NB4 (cell line): ENCODE measurements around the gene PPM1F.

Experiments used
- CTCF ChIP-seq: IDR thresholded peaks from one replicate; pipeline ENCODE4 v1.5.1; 2012; ENCODE audit warnings: low read depth, low read length
- MAX ChIP-seq: IDR thresholded peaks from 2 replicates; pipeline ENCODE4 v1.6.1; 2011; ENCODE audit warnings: low read depth, low read length
- MYC ChIP-seq: IDR thresholded peaks from 2 replicates; pipeline ENCODE4 v1.6.1; 2011; ENCODE audit warnings: low read depth, low read length
- POLR2A ChIP-seq: IDR thresholded peaks from 2 replicates; pipeline ENCODE4 v1.6.1; 2011; ENCODE audit warnings: mild to moderate bottlenecking; ENCODE audit not compliant: insufficient read length; ENCODE audit errors: extremely low read depth

GRCh38 chr22:21975854-21976345 lies 23.3 kb upstream of the PPM1F start:
- TF ChIP-seq POLR2A (no peak), CTCF (no peak), MYC (no peak), MAX (no peak)
